HG02678 (cell line): Measurements from ENCODE around the gene PDGFD.

Experiments used
- ATAC-seq: cut with Tn5 transposase; IDR thresholded peaks from one replicate; pipeline ENCODE4 v1.9.1; 2021; ENCODE audit warnings: mild to moderate bottlenecking, moderate library complexity; ENCODE audit not compliant: unreplicated experiment

The PDGFD gene

GRCh38 chr11:104146421-104146820 lies 17.5 kb downstream of the PDGFD start:
- no peak for ATAC-seq

DNA sequence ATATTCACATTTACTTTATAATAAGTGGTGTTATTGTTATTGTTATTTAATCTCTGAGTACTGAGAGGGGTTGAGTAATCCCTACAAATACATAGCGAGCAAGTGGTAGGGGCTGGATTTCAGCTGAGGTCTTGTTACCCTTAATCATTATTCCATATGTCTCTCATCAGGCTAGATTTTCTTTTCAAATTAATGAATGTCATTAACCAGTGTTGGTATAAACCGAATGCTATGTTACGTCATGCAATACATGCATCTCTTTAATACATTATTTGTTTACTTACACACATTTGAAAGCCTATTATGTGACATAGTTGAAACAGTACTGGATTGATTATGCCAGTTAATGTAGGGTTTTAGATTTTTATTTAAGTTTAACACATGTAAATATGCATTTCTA lies 18.9 kb downstream of the PDGFD start:
- ATAC-seq, result no peak

- no peak for ATAC-seq
Observed at GRCh38 chr11:104142698-104143097, 21.2 kb downstream of the PDGFD start.

DNA sequence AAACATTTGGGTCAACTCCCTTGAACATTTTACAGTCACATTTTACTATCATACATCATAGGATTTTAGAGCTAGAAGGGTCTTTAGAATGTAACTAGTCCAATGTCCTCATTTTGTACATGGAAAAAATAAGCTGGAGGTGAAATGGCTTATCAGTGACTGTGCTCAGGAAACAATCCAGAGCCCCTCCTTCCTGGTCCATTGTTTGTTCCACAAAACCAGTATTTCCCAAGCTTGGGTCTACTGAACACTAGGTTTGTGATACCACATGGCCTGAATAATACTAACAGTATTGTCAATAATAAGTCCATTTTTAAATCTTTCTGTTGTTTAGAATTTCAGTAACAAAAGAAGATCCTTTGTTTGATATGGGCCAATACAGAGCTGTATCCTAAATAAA lies 27.1 kb downstream of the PDGFD start:
- ATAC-seq, result no peak

- no peak for ATAC-seq
Observed at GRCh38 chr11:104134745-104135144, 29.2 kb downstream of the PDGFD start.

- ATAC-seq, result no peak
Observed at GRCh38 chr11:104130161-104130560, 33.8 kb downstream of the PDGFD start.

DNA sequence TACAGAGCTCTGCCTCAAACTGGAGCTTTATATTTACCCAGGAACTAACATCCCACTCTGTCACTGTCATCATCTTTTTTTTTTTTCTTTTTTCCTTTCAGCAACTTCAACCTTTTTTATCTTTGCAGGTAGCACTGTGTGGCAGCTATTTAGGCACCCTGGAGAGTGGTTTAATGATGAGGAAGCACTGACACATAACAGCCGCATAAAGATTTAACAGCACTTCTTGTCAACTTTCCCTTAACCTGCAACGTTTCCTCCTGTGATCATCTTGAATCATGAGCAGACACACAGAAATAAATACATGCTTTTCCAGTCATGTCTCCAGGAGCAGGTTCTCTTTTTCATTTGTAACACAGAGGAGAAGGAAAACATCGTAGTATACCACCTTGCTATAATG lies 34.8 kb downstream of the PDGFD start:
- no peak for ATAC-seq

DNA sequence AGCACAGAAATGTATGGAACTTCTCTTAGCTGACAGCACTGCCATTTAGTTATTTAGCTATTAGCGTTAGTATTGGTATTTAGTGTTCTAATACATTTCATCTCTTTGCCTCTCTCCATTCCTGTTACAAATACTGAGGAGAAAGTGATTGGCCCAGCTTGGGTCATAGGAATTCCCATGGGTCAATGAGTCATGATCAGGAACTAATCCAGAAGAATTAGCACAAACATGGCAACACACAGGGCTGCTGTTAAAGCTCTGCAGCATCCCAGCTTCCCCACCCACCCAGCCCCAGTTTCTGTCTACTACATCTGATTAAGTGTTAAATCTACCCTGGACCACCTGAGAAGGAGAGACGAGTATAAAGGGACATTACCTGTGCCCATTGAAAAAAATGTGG lies 36.1 kb downstream of the PDGFD start:
- ATAC-seq, result no peak

- no peak for ATAC-seq
Observed at GRCh38 chr11:104126464-104126863, 37.5 kb downstream of the PDGFD start.

DNA sequence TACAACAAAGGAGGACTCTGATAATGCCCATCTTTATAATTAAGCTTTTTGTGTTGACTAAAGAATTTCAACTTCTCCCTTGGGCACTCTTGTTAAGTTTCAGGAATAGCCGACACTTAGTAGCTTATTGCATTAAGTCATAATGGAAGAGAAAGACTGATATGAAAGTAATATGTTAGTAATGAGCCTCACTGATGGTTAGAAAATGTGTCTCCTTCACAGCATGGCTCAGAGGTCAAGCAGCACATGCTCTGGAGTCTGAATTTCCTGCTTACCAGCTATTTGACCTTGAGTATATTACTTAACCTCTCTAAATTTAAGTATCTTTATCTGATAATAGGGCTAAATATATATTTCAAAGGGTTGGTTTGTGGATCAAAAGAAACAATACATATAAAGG lies 39.0 kb downstream of the PDGFD start:
- peak; percentile 38 for ATAC-seq

DNA sequence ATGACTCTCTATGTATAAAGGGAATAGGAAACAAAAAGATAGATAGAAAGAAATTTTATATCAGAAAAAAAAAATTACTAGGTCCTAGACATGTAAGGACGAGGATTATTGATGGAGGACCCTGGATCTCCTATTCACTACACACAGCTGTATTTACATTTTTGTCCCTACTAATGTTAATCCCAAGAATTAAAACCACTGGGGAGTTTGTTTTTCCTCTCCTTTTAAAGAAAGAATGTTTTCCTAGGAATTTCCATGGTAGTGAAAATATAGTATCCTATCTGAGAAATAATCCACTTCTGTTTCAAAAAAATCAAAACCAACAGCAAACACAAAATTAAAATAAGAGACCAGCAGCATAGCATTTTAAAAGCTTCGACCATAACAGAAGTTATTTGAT lies 41.1 kb downstream of the PDGFD start:
- no peak for ATAC-seq

DNA sequence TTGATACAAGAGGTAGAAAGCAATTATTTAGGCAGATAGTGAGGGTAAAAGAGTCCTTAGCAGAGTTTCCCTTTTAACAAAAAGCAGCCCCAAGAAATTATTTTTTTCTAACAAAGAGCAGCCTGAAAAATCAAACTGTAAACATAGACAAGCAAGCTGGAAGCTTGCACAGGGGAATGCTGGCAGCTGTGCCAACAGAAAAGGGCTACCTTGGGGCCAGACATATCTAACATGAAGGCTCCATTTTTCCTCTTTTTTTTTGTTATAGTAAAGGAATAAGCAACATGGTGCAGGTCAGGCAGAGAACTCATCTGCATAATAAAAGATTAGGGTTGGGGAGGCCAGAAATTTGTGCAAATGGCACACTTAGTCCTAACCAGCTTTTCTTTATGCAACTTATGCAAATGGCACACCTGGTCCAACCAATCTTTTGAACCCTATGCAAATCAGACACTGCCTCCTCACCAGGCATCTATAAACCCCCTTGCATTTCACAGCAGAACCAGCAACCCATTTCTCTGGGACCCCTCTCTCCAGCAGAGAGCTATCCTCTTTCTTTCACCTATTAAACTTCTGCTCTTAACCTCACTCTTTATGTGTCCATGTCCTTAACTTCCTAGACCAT lies 41.8 kb downstream of the PDGFD start:
- ATAC-seq, result no peak

DNA sequence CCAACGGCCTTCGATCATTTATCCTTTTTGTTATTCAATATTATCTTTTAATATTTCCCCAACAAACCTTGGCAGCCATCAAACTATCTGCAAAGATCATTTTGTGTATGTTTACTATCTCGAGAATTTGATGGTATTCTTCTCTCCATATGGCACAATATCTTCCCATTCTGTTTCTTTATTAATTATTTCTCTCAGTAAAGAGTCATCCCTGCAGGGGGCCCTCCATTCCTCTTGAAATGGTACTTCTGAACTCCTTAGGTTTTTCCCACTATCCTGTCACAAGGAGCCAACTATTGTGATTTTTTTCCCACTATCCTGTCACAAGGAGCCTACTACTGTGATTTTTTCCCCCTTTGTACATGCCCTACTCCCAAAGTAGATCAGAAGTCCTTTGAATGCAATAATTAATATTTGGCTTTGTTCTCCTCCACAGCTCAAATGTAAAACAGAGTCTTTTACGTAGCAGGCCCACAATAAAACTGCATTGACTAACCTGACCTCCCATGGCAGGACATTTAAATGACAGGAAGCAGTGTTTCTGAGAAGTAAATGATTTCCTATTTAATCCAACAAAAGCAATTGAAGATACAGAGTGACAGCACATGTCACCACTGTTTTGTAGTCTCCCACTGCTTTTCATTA lies 43.3 kb downstream of the PDGFD start:
- ATAC-seq, result no peak

- ATAC-seq, result no peak
Observed at GRCh38 chr11:104118105-104118744, 45.7 kb downstream of the PDGFD start.

- no peak for ATAC-seq
Observed at GRCh38 chr11:104113541-104113940, 50.4 kb downstream of the PDGFD start.

DNA sequence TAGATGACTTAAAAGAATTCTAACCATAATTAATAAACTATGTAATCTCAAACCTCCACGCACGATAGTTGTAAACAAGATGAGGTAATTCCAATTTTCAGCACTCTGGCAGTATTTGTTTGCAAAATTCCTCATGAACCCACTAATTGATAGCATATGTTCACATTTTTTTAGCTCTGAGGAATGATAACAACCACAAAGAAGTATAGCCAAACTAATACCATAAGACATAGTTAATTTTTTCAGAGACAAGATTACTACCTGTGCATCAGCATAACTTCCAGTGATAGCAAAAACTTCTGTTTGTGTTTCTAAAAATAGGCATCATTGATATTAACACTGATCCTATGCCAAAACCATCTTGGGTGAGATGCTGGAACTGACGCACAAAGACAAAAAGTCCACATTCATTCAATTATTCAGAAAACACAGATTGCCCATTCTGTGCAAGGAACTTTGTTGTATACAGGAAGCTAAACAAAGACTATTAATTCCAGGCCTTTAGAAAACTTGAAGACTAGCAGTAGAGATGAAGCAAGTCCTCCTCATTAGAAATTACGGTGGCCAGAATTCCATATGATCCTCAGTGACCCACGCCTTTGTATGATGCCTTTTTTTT lies 57.7 kb downstream of the PDGFD start:
- ATAC-seq, result no peak

GRCh38 chr11:104105155-104105554 lies 58.8 kb downstream of the PDGFD start:
- no peak for ATAC-seq

DNA sequence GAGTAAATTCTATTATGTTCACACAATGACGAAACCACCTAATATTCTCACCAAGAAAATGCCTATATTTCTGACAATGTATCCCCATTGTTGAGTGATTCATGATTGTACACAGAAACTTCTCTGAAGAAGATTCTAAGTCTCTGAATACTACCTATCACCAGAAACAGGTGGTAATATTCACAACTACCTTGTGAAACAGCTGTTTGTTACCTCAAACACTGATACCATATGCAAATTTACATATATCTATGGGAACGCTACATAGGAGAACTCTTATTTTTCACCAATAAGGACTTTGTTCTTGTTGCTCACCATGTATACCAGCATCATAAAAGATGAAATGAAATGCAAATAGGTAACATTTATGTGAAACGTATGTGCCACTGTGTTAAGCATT lies 59.3 kb downstream of the PDGFD start:
- ATAC-seq, result no peak

DNA sequence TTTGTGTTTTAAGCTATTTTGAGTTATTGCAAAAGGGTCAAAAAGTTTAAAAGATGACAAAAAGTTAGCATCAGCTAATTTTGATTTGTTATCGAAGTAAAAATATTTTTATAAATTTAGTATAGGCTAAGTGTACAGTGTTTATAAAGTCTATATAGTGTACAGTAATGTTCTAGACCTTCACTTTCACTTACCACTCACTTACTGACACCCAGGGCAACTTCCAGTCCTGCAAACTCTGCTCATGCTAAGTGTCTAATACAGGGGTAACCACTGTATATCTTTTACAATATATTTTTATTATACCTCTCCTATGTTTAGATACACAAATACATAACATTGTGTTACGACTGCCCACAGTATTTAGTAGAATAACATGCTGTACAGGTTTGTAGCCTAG lies 59.7 kb downstream of the PDGFD start:
- no peak for ATAC-seq

DNA sequence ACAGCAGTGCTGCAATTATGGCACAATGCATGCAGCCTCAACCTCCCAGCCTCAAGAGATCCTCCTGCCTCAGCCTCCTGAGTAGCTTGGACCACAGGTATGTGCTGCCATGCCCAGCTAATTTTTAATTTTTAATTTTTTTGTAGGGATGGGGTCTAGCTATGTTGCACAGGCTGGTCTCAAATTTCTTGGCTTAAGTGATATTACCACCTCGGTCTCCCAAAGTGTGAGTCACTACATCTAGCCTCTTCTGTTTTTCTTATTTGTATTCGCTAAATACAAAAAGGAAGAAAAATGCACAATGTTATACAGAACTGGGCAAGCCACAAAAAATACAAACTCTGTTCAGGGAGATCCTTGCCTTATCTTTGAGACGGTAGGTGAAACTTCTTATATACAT lies 65.4 kb downstream of the PDGFD start:
- ATAC-seq, result no peak

- ATAC-seq, result no peak
Observed at GRCh38 chr11:104098132-104098531, 65.8 kb downstream of the PDGFD start.

- ATAC-seq, result no peak
Observed at GRCh38 chr11:104096900-104097299, 67.0 kb downstream of the PDGFD start.
